NT2/D1 (cell line): ENCODE data around the gene ZFPL1.

Source experiments
- SUZ12 ChIP-seq: IDR thresholded peaks from 2 replicates; pipeline ENCODE4 v1.6.1; 2011; ENCODE audit not compliant: insufficient read length, insufficient read depth; ENCODE audit errors: extremely low read depth
- YY1 ChIP-seq: IDR thresholded peaks from 2 replicates; pipeline ENCODE4 v1.6.1; 2011; ENCODE audit not compliant: insufficient read length, insufficient read depth
- ZNF274 ChIP-seq: IDR thresholded peaks from 2 replicates; pipeline ENCODE4 v1.6.1; 2011; ENCODE audit warnings: mild to moderate bottlenecking, low read depth, low read length

DNA sequence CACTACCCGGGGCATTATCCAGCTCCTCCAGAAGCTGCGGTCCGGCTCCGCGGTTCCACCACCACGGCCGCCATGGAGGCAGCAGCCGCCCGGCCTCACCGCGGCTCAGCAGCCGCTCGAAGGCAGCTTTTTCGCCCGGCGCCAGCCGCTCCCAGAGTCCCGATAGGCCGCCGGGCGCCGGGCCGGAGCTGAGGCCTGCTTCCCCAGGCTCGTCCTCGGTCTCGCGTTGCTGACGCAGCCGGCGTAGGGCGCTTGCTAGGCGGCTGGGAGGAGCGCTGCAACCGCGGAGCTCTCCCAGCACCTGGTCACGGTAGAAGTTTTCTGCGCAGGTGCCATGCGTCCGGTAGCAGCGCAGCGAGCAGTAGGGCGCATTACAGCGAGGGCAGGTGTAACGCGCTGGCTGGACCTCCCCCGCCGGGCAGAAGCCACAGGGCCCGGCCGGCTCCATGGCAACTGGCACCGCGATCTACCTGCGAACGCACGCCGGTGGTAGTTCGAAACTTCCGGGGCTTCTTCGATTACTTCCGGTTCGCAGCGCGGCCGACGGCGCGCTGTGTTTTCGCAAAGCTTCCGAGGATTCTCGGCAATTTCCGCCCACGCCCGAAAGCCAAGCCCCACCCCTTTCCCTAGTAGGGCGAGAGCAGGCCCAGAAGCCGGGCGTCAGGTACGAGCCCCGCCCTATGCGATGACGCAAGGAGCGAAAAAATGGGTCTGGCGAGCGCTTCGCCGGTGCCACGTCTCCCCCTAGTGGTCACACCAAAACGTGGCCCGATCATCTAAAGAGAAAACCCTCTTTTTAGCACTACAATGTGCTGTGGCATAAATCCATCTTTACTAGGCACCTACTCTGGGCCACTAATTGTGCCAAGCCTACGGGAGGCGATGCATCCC lies 33.4 kb downstream of the ZFPL1 start, which contains the start of gene ZNHIT2:
- TF ChIP-seq YY1: no peak
- no peak for TF ChIP-seq ZNF274
- no peak for TF ChIP-seq SUZ12
